ENCODE data around the gene CD300A. TPM values are rescaled to one million over a fixed set of nuclear protein-coding genes. Genes with fewer than 3 reads are reported as not detected.

Gene CD300A
- total and polyA plus RNA-seq, 2 of the 4 experiments (the other 2 are of a cell fraction) = not detected

GRCh38 chr17:74484066-74484465 lies 17.6 kb downstream of the CD300A start:
- Histone ChIP-seq H3K36me3 (ENCODE audit: control insufficient read depth, insufficient read depth, low read length) (no peaks in the 10 kb centered on the region), H4K5ac (ENCODE audit: low read depth, low read length) (no peak overlapping the region), H3K9me1 (ENCODE audit: insufficient read depth, low read length) (no peaks in the 10 kb centered on the region), H2BK120ac (ENCODE audit: low read depth, low read length) (no peak overlapping the region), H2BK15ac (ENCODE audit: low read depth, low read length) (no peak overlapping the region), H2BK20ac (ENCODE audit: low read depth, low read length) (no peak overlapping the region), H3K9me3 (ENCODE audit: control insufficient read depth, insufficient read depth, low read length) (peaks cover 11% of the 10 kb centered on the region), H3K23ac (ENCODE audit: low read depth, low read length) (no peak overlapping the region), H3K79me1 (ENCODE audit: low read depth in 1 of 2, low read length in 2 of 2) (no peaks in the 10 kb centered on the region), H2AFZ (replicated peaks; ENCODE audit: low read length, poor library complexity) (no peak overlapping the region), H3K4ac (ENCODE audit: low read depth, low read length) (no peak overlapping the region), H3K14ac (replicated peaks; ENCODE audit: low read depth, low read length) (no peak overlapping the region), H3K18ac (ENCODE audit: low read depth, low read length) (no peak overlapping the region), H3K4me2 (ENCODE audit: low read depth, low read length) (no peak overlapping the region), H3K4me1 (ENCODE audit: control insufficient read depth, insufficient read depth, low read length) (no peaks in the 10 kb centered on the region), H4K91ac (ENCODE audit: insufficient read depth, low read depth, low read length) (no peak overlapping the region), H3K27me3 (ENCODE audit: control insufficient read depth, insufficient read depth, low read length) (no peaks in the 10 kb centered on the region), H4K20me1 (ENCODE audit: insufficient read depth, low read length) (no peaks in the 10 kb centered on the region), H3K9ac (ENCODE audit: low read depth, low read length) (no peak overlapping the region), H2AK9ac (replicated peaks; ENCODE audit: low read depth, low read length, poor library complexity) (no peak overlapping the region), H3K27ac (ENCODE audit: insufficient read depth, low read length) (no peak overlapping the region), H3K4me3 (ENCODE audit: insufficient read depth, low read depth, low read length) (no peak overlapping the region), H4K8ac (ENCODE audit: low read depth in 2 of 2, low read length in 2 of 2) (no peak overlapping the region), H2AK5ac (ENCODE audit: low read depth, low read length) (no peak overlapping the region), H3K56ac (ENCODE audit: extremely low read depth, insufficient read depth, low read length) (no peak overlapping the region), H2BK5ac (ENCODE audit: low read depth, low read length, poor library complexity, severe bottlenecking) (no peak overlapping the region)
- POLR2A ChIA-PET (ENCODE audit: unreplicated experiment) = no interaction called here
- TF ChIP-seq MAZ (IDR thresholded peaks at IDR 0.05; ENCODE audit: borderline replicate concordance, low read depth, low read length) (no peak), CHD1 (IDR thresholded peaks at IDR 0.05; ENCODE audit: low read depth, low read length) (no peak), MXI1 (IDR thresholded peaks at IDR 0.05; ENCODE audit: borderline replicate concordance, low read depth, low read length) (no peak), SMC3 (IDR thresholded peaks at IDR 0.05; ENCODE audit: low read depth, low read length) (no peak), RFX5 (IDR thresholded peaks at IDR 0.05; ENCODE audit: low read depth, low read length) (no peak), CEBPB (IDR thresholded peaks at IDR 0.05; ENCODE audit: low read depth, low read length) (no peak)
- CTCF ChIA-PET = no interaction called here
- no peak for ATAC-seq (ENCODE audit: low read depth)
- dilution Hi-C loops (cut with HindIII; ENCODE audit: low sequenced_read_pairs, unreplicated experiment) = no loop called here
- BruUV-seq (replicated peaks) = no TSS peak
- intact Hi-C loops (cut with micrococcal nuclease) = no loop called here
- in situ Hi-C loops (cut with MboI; ENCODE audit: low sequenced_read_pairs) = no loop called here
- no peak for DNase-seq
- no CpG with 5 or more reads among the region's 9 CpGs for WGBS, 2 experiments (ENCODE audit: extremely low coverage in 2 of 2, insufficient read length in 1 of 2)

Data from IMR-90 (cell line).